Ovary (tissue), 3 donors: ENCODE results near the gene BANK1.

Experiments
- POLR2A ChIP-seq: fragments of 450-650 bp; IDR thresholded peaks from one replicate; pipeline ENCODE4 v1.6.1; 2017; ENCODE audit warnings: antibody characterized with exemption, mild to moderate bottlenecking, moderate library complexity
- TF ChIP-seq, protein P1 (sequence below), 3 donors: fragments of 450-650 bp in 2 of 3; fragments of 200-600 bp in 1 of 3; IDR thresholded peaks; one replicate each; pipeline versions ENCODE4 v1.5.1 to v1.8.0; 2016 to 2022; ENCODE audit warnings: antibody characterized with exemption in 3 of 3, mild to moderate bottlenecking in 1 of 3
- donor health status: DM: no; HTN: no; CAD: no.

DNA sequence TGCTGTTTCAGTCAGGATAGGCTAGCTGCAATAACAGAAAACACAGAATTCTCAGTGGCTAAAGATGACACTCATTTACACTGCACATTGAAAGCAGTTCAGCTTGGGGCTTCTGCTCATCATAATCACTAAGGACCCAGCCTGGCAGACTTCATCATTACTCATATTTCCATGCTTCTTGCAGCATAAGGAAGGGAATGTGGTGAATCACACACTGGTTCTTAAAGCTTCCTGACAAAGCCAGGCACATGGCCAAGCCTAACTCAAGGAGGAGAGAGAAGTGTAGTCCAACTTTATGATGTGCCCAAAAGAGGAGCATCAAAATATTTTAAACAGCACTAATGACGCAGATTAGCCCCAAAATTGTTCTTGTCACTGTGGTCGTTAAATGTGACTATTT lies 186.5 kb downstream of the BANK1 start:
- no peak for TF ChIP-seq POLR2A
- TF ChIP-seq, protein P1, sequence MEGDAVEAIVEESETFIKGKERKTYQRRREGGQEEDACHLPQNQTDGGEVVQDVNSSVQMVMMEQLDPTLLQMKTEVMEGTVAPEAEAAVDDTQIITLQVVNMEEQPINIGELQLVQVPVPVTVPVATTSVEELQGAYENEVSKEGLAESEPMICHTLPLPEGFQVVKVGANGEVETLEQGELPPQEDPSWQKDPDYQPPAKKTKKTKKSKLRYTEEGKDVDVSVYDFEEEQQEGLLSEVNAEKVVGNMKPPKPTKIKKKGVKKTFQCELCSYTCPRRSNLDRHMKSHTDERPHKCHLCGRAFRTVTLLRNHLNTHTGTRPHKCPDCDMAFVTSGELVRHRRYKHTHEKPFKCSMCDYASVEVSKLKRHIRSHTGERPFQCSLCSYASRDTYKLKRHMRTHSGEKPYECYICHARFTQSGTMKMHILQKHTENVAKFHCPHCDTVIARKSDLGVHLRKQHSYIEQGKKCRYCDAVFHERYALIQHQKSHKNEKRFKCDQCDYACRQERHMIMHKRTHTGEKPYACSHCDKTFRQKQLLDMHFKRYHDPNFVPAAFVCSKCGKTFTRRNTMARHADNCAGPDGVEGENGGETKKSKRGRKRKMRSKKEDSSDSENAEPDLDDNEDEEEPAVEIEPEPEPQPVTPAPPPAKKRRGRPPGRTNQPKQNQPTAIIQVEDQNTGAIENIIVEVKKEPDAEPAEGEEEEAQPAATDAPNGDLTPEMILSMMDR (IDR thresholded peaks at IDR 0.05): no peak
